Liver (tissue), 3 donors: ENCODE measurements around the gene B4GALNT2.
A peak's percentile ranks its signal among the peaks of the same experiment; 100 is the strongest.

ENCODE experiments used
- CTCF ChIP-seq: fragments of 150-350 bp; IDR thresholded peaks from 2 replicates; pipeline ENCODE4 v1.5.1; 2017; ENCODE audit warnings: improper control_type of control experiment, low read depth, low read length; ENCODE audit not compliant: missing input control
- EGR1 ChIP-seq, 2 donors: IDR thresholded peaks; 2 replicates each; pipeline ENCODE4 v1.6.1; 2016 to 2018; ENCODE audit warnings: antibody characterized with exemption in 2 of 2, low read depth in 2 of 2
- GABPA ChIP-seq, 2 donors: IDR thresholded peaks in 1 of 2; conservative IDR thresholded peaks in 1 of 2; 2 replicates each; pipeline ENCODE4 v1.6.1; 2016; ENCODE audit warnings: antibody characterized with exemption in 2 of 2, mild to moderate bottlenecking in 1 of 2, moderate library complexity in 1 of 2
- RAD21 ChIP-seq, 2 donors: IDR thresholded peaks; 2 replicates each; pipeline ENCODE4 v1.6.1; 2016; ENCODE audit warnings: antibody characterized with exemption in 2 of 2, mild to moderate bottlenecking in 2 of 2
- REST ChIP-seq: IDR thresholded peaks from 2 replicates; pipeline ENCODE4 v1.6.1; 2016; ENCODE audit warnings: antibody characterized with exemption, mild to moderate bottlenecking
- SP1 ChIP-seq: IDR thresholded peaks from 2 replicates; pipeline ENCODE4 v1.6.1; 2018; ENCODE audit warnings: antibody characterized with exemption, mild to moderate bottlenecking
- YY1 ChIP-seq: IDR thresholded peaks from 2 replicates; pipeline ENCODE4 v1.6.1; 2016; ENCODE audit warnings: antibody characterized with exemption, mild to moderate bottlenecking
- donor health status: healthy.
- donor health status: healthy.

GRCh38 chr17:49191409-49191916 lies 58.9 kb downstream of the B4GALNT2 start:
- TF ChIP-seq CTCF (no peak), YY1 (peak; percentile 47), RAD21 (IDR thresholded peaks at IDR 0.05) (no peak), SP1 (no peak), REST (no peak), GABPA (IDR thresholded peaks at IDR 0.05 in 1 of 2, conservative IDR thresholded peaks at IDR 0.05 in 1 of 2) (no peak), EGR1 (IDR thresholded peaks at IDR 0.05; ENCODE audit: low read depth in 2 of 2) (no peak)
